GM18870 (cell line): ENCODE data around the gene TMEM117.
A peak's percentile ranks its signal among the peaks of the same experiment; 100 is the strongest.
"Not testable (repeated sequence)": the region's sequence is repeated elsewhere in the genome, so short reads cannot be mapped to it uniquely, and the experiment has no call there.

Source experiments
- ATAC-seq: cut with Tn5 transposase; IDR thresholded peaks from one replicate; pipeline ENCODE4 v1.9.1; 2021; ENCODE audit warnings: moderate library complexity; ENCODE audit not compliant: unreplicated experiment

Gene TMEM117

DNA sequence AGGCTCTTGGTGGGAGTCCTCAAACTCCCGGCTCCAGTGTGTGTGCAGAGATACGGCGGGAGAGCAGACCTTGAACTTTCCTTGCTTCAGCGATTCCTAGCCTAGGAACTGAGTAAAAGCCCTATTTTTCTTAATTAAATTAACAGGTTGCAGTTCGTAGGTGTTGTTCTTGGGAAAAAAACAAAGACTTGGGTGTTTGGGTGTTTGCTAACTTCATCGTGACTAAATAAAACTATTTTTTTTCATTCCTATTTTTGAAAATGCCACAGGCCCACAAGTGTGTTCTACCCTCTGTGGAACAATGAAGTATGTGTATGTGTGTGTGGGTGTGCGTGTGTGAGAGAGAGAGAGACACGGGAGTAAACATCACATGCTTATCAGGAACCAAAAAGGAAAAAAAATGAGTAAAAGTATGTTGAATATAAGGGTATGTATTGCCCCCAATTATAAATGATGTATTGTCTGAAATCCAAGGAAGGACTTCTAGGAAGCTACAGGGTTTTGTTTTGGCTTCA, 651 bp downstream of the TMEM117 start:
- peak; percentile 40 for ATAC-seq

DNA sequence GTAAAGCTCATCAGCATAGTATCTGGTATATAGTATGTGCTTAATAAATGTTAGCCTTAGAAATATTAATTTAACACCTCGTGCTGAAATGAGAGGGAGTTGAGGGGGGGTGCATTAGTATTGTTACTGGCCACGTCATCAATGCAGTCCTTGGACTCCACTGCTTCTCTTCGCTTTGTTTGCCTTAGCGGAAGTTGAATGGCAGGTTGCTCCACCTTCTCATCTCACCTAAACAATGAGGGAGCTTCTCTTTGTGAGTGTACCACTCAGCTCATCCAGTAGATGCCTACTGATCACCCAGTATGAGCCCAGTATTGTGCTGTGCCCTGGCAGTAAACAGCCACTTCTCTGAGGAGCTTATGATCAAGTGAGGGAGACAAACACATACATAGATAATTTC, 4.5 kb downstream of the TMEM117 start:
- no peak for ATAC-seq

DNA sequence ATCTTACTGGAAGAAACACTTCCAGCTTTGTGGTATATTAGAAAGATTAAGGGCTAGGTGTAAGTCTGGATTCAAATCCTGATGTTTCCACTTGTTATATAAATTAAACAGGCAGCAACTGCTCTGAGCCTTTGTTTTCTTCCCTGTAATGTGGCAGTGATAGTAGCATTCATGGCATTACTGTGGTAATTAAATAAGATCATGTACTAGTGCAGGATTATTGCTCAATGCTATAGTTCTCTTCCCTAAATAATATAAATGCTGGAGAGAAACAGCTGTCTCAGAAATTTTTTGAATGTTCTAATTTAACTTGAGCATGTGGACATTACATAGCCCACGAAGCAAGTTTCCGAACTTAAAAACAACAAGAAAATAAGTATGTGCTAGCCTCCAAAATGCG, 5.4 kb downstream of the TMEM117 start:
- no peak for ATAC-seq

DNA sequence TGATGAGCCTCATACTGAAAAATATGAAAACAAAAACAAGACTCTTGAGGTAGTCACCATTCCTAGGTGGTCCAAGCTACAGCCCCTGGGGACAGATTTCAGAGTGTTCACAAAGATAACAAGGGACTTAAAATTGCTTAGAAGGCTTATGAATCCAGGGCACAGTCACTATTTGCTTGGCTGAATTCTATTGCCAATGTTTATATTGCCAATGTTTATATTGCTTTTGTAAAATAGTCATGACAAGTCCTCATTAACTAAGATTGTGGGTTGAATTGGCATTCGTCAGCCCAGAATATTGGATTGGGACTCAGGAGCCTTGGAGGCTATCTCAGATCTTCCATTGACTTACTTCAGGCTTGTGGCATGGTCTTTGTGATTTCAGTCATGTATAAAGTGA, 6.4 kb downstream of the TMEM117 start:
- no peak for ATAC-seq

DNA sequence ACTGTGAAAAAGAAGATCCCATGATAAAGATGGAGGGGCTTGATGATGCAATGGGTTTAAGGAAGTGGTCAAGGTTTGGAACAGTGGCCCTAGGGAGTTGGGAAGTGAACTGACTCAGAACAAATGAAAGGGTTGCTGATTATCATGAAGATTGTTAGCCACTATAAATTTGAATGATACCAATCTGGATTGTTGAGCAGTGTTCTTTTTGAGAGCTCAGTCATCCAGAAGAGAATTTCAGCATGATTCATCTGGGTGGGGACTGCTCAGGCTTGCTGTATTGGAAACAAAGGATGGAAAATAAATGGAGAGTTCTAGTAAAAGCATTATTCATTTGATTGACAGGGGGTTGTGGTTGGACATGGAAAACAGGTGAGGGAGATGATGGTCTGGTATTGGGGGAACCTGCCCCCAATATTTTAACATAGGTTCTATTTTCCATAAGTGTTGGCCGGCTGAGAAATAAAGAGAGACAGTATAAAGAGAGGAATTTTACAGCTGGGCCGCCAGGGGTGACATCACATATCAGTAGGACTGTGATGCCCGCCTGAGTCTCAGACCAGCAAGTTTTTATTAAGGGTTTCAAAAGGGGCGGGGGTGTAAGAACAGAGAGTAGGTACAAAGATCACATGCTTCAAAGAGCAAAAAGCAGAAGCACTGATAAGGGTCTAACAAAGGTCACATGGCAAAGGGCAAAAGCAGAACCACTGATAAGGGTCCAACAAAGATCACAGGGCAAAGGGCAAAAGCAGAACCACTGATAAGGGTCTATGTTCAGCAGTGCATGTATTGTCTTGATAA, 11.7 kb downstream of the TMEM117 start:
- not testable (repeated sequence) for ATAC-seq

DNA sequence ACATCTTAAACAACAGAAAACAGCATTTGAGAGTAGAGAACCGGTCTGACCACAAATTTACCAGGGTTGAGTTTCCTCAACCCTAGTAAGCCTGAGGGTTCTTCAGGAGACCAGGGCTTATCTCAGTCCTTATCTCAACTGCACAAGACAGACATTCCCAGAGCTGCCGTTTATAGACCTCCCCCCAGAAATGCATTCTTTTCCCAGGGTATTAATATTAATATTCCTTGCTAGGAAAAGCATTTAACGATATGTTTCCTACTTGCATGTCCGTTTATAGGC, 12.3 kb downstream of the TMEM117 start:
- ATAC-seq: no peak

DNA sequence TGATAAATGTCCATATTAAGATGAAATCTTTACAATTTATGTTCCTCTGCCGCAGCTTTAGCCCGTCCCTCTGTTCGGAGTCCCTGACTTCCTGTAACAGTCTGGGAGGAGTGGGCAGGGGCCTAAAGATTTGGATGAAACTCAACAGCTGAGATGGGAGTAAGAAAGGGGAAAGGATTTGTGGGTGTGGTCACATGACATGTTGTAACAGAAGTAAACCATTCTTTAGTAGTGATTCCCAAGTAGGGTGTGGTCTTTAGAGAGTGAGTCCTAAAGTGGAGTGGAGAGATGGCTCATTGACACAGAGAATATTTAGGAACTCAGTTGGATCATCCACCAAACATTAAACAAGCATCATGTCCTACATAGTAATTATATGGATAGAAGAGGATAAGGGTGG, 12.9 kb downstream of the TMEM117 start:
- ATAC-seq: no peak

DNA sequence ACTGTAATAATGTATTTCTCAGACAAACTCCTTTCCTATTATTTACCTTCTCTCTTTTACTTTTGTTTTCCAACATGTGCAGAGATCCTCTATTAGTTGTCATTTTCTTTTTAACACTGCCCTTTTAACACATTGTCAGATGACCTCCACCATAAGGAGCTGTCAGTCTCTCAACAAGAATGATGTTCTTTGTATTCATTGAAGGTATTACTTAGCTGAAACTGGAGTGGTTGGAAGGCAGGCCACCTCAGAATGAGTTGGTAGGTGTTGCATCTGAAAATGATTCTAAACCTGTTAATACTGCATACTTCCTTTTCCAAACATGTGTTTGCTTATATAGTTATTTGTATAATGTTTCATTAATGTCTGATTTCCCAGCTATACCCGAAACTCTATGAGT, 16.9 kb downstream of the TMEM117 start:
- ATAC-seq: no peak

DNA sequence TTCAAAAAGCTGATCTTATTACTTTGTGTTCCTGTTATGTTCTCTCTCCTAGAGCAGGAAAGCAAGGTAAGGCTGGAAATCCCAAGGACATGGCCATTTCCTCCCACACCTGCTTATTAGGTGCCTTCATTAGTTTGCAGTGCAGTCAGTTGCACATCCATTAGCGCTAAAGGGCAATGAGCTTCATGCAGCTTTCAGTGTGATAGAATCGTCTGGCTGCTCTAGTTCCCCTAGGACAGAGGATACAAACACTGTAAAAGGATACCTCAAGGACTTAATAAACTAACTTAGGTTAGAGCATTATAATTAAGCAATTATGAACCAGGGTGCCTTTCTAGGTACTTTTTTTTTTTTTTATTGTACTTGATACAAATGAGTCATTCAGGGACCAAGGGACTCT, 21.1 kb downstream of the TMEM117 start:
- ATAC-seq: no peak

GRCh38 chr12:43858096-43858495, 22.2 kb downstream of the TMEM117 start:
- ATAC-seq: no peak

DNA sequence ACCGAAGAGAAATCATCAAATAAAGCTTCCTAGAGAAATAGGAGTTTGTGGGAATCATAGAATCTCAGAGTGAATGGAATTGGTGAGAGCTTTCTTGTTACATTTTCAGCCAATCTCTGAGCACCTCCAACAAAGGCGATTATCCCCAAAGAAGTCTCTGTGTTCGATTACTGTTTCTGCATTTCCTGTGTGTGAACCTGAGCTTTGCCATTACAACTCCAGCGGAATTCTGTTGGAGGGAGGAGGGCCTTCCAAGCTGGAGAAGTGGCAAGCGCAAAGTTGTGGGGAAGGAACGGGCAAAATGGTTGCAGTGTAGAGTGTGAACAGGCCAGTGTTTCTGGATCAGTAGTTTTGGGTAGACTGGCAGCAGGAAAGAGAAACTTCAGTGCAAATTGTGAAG, 23.1 kb downstream of the TMEM117 start:
- ATAC-seq: no peak

GRCh38 chr12:43861015-43861839, 25.3 kb downstream of the TMEM117 start:
- no peak for ATAC-seq

GRCh38 chr12:43861840-43862150, 25.9 kb downstream of the TMEM117 start:
- ATAC-seq: no peak

DNA sequence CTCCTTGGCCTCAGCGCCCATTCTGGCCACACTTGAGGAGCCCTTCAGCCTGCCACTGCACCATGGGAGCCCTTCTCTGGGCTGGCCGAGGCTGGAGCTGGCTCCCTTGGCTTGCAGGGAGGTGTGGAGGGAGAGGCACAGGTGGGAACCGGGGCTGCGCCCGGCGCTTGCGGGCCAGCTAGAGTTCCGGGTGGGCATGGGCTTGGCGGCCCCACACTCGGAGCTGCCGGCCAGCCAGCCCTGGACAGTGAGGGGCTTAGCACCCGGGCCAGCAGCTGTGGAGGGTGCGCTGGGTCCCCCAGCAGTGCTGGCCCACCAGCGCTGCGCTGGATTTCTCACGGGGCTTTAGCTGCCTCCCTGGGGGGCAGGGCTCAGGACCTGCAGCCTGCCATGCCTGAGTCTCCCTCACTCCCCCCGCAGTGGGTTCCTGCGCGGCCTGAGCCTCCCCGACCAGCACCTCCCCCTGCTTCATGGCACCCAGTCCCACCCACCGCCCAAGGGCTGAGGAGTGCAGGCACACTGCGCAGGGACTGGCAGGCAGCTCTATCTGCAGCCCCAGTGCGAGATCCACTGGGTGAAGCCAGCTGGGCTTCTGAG, 28.0 kb downstream of the TMEM117 start:
- no peak for ATAC-seq

DNA sequence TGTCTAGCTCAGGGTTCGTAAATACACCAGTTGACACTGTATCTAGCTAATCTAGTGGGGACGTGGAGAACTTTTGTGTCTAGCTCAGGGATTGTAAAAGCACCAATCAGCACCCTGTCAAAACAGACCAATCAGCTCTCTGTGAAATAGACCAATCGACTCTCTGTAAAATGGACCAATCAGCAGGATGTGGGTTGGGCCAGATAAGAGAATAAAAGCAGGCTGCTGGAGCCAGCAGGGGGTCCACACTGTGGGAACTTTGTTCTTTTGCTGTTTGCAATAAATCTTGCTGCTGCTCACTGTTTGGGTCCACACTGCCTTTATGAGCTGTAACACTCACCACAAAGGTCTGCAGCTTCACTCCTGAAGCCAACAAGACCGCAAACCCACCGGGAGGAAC, 28.7 kb downstream of the TMEM117 start:
- not testable (repeated sequence) for ATAC-seq

DNA sequence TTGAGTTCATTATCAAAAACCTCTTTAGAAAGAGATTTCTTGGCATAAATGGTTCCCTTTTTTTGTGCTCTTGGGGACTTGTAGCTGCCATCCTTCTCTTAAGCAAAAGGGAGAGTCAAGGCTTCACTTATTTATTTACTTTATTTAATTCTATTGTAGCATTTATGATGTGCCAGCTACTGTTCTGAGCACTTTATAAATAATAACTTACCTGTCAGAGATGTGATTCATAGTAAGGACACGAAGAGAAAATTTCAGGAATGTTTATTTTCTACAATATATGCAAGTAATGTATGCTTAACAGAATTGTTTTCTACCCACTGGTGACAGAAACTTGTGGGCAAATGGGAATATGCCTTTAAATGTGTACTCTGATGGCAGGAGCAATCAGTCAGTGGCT, 33.3 kb downstream of the TMEM117 start:
- ATAC-seq: no peak

DNA sequence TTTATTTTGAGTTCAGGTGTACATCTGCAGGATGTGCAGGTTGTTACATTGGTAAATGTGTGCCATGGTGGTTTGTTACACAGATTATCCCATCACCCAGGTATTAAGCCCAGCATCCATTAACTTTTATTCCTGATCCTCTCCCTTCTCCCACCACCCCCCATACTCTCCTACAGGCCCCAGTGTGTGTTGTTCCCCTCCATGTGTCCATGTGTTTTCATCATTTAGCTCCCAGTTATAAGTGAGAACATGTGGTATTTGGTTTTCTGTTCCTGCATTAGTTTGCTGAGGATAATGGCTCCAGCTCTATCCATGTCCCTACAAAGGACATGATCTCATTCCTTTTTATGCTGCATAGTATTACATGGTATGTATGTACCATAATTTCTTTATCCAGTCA, 33.9 kb downstream of the TMEM117 start:
- not testable (repeated sequence) for ATAC-seq

DNA sequence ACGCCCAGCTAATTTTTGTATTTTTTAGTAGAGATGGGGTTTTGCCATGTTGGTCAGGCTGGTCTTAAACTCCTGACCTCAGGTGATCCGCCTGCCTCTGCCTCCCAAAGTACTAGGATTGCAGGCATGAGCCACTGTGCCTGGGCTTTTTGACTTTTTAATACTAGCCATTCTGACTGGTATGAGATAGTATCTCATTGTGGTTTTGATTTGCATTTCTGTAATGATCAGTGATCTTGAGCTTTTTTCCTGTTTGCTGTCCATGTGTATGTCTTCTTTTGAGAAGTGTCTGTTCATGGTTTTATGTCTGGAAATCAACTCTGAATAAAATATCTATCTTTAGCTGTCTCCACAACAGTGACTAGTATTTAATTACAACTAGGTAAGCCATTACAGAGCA, 35.4 kb downstream of the TMEM117 start:
- peak; percentile 57 for ATAC-seq

DNA sequence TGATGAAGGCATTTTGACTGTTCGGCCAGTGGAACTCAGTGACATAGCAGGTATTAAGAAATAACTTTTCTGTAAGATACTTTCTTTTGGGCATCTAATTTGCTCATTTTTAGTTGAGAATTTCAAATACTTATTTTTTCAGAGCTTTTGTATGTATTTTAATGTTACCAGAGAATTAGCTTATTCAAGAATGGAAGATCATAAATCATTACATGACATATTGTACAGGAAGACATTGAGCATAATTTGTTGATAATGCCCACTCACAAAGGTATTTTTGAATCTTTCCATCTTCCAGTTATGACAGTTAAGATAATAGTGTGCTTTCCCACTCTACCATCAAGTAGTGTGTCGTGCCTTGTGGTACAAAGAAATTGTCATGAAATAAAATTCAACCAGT, 36.5 kb downstream of the TMEM117 start:
- ATAC-seq: no peak

- no peak for ATAC-seq
These were observed 42.2 kb downstream of the TMEM117 start for GRCh38 chr12:43878050-43878449.

DNA sequence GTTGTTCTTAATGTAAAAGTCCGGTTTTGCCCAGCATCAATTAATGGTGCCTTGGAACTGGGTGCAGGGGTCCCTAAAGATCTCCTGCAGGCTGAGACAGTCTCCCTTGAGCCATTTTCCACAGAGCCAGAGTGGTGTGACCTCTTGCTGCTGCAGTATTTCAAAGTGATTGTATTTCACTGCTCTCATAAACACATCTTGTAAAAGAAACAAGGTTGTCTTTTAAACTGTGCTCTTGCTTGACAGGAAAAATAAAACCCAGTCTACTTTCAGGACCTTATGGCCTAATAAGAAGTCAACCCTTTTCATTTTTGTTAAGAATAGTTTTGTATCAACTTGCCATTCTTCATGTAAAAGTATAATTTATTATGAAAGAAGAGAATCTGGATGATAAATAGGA, 44.7 kb downstream of the TMEM117 start:
- no peak for ATAC-seq

DNA sequence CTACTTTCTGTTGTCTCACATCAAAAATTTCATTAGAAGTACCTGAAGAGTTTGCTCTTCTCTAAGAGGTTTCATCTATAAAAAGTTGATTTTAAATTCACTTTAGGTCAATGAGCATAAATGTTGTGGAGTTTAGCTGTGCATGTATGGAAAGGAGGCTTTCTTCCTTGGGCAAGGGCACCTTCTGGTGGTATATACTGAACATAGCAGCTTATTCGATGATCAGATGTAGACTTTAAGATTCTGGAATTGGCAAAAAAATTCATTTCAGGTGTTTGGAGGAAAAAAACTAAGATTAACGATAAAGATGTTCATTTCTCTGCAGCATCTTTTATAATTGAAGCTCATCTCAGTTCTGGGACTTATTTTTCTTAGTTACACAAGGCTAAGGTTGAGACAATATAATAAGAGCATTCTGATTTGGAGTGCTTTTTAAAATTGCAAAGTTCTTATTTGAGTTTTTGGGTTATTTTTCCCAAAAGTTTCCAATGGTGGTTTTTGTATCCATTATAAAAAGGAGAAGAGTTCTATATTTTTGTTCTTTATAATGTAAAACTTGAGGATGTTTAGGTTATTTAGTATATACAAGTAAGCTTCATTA, 46.8 kb downstream of the TMEM117 start:
- peak; percentile 89 for ATAC-seq
